ENCODE measurements around the gene CARS2.

DNA sequence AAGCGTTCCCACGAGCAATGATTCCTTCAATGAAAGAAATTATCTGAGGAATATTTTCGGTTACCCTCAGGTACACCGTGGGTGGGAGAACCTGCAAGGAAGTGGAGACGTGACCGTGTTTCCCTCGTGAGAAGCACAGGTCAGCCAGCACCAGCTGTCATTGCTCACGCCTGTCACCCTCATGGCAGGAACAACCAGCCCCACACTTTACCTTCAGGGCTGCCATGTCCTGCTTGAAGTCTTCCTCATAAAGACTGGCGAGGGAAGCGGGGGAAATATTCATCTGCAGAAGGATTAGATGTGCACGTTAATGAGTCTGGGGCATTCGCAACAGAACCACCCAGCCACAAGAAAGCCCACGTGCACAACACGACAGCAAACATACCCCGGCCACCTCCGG lies 18.2 kb downstream of the CARS2 start:
- no peak for TF ChIP-seq POLR2A (IDR thresholded peaks at IDR 0.05)
- TF ChIP-seq, protein P1, sequence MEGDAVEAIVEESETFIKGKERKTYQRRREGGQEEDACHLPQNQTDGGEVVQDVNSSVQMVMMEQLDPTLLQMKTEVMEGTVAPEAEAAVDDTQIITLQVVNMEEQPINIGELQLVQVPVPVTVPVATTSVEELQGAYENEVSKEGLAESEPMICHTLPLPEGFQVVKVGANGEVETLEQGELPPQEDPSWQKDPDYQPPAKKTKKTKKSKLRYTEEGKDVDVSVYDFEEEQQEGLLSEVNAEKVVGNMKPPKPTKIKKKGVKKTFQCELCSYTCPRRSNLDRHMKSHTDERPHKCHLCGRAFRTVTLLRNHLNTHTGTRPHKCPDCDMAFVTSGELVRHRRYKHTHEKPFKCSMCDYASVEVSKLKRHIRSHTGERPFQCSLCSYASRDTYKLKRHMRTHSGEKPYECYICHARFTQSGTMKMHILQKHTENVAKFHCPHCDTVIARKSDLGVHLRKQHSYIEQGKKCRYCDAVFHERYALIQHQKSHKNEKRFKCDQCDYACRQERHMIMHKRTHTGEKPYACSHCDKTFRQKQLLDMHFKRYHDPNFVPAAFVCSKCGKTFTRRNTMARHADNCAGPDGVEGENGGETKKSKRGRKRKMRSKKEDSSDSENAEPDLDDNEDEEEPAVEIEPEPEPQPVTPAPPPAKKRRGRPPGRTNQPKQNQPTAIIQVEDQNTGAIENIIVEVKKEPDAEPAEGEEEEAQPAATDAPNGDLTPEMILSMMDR (IDR thresholded peaks at IDR 0.05): no peak

All from Peyer's patch (tissue), 4 donors.